Measurements from ENCODE around the gene CPNE4. TPM values are rescaled to one million over a fixed set of nuclear protein-coding genes. Genes with fewer than 3 reads are reported as not detected.

CPNE4 gene
- total and polyA plus RNA-seq, 9 of the 15 experiments (the other 6 are each of a cell fraction or from before 2014, with no cell fraction given) = not detected

- Histone ChIP-seq H3K9ac (ENCODE audit: insufficient read depth in 1 of 2, low read depth in 2 of 2, low read length in 2 of 2) (no peak overlapping the region), H2AFZ (ENCODE audit: low read depth, low read length) (no peak overlapping the region), H3K36me3 (ENCODE audit: control insufficient read depth, insufficient read depth, low read length) (no peaks in the 10 kb centered on the region), H3K9me1 (ENCODE audit: control insufficient read depth, insufficient read depth, low read length) (no peaks in the 10 kb centered on the region), H3K4me3 (no peak overlapping the region), H3K9me3 (replicated peaks; ENCODE audit: control insufficient read depth, insufficient read depth, low read depth, low read length) (no peaks in the 10 kb centered on the region), H3K4me1 (replicated peaks in 1 of 2; ENCODE audit: control insufficient read depth in 2 of 2, insufficient read depth in 2 of 2, low read length in 2 of 2) (no peaks in the 10 kb centered on the region), H3K79me2 (ENCODE audit: control insufficient read depth, insufficient read depth, low read length) (no peaks in the 10 kb centered on the region), H3K27me3 (ENCODE audit: control insufficient read depth in 2 of 2, insufficient read depth in 2 of 2, low read length in 2 of 2) (no peaks in the 10 kb centered on the region), H3K27ac (ENCODE audit: extremely low read depth, low read depth, low read length) (no peak overlapping the region), H3K4me2 (ENCODE audit: insufficient read depth, low read length) (no peak overlapping the region), H4K20me1 (replicated peaks; ENCODE audit: control insufficient read depth, insufficient read depth, low read length) (no peaks in the 10 kb centered on the region)
- ChIA-PET POLR2A (no interaction called here), CTCF (ENCODE audit: low intra/inter-chr PET ratio) (no interaction called here)
- no peak for DNase-seq (ENCODE audit: extremely low read depth in 1 of 4, low spot score in 3 of 4)
- BruUV-seq (replicated peaks) = no TSS peak
- in situ Hi-C loops (cut with MboI) = loop anchor here (25.0 kb wide), 1 partner anchor 601 kb away; no protein-coding TSS in a partner anchor
- FAIRE-seq = no peak
- intact Hi-C loops (cut with micrococcal nuclease) = no loop called here
- ATAC-seq = no peak
- TF ChIP-seq NCOR1 (IDR thresholded peaks at IDR 0.05) = no peak
- no peak for TF ChIP-seq TRIM25 (IDR thresholded peaks at IDR 0.05; ENCODE audit: borderline replicate concordance)
- TF ChIP-seq RERE (CRISPR knock-in tag; IDR thresholded peaks at IDR 0.05; ENCODE audit: borderline replicate concordance) = no peak
- no peak for TF ChIP-seq ATF7 (IDR thresholded peaks at IDR 0.05)
- no peak for TF ChIP-seq SNAPC5 (CRISPR knock-in tag; IDR thresholded peaks at IDR 0.05)
- no peak for TF ChIP-seq ZNF282 (CRISPR knock-in tag; IDR thresholded peaks at IDR 0.05)
- no peak for TF ChIP-seq SMAD3 (CRISPR knock-in tag; conservative IDR thresholded peaks at IDR 0.05)
- no peak for TF ChIP-seq POLR2AphosphoS5 (IDR thresholded peaks at IDR 0.05; ENCODE audit: control insufficient read depth, insufficient read depth, low read depth, low read length)
- TF ChIP-seq SRSF1 (IDR thresholded peaks at IDR 0.05; ENCODE audit: low read depth, low read length) = no peak
- no peak for TF ChIP-seq CTCFL (IDR thresholded peaks at IDR 0.05; ENCODE audit: borderline replicate concordance, insufficient read depth, low read depth, low read length, poor library complexity, severe bottlenecking)
- no peak for TF ChIP-seq ZNF347 (CRISPR knock-in tag; IDR thresholded peaks at IDR 0.05; ENCODE audit: low read depth)
- no peak for TF ChIP-seq NR4A1 (CRISPR knock-in tag; IDR thresholded peaks at IDR 0.05)
- TF ChIP-seq NR4A1 (tag; IDR thresholded peaks at IDR 0.05) = no peak
Measured at GRCh38 chr3:131786386-131786785, 248.4 kb downstream of the CPNE4 start.

Data from K562 (cell line).